ENCODE data around the gene NANOGP8. TPM values are rescaled to one million over a fixed set of nuclear protein-coding genes. Genes with fewer than 3 reads are reported as not detected.
"Not testable (repeated sequence)": the region's sequence is repeated elsewhere in the genome, so short reads cannot be mapped to it uniquely, and the experiment has no call there.

Gene NANOGP8
- total RNA-seq, 3 donors from 2014 or later, result 1.1 to 1.8 TPM; not detected in 1

GRCh38 chr15:35092311-35092710 lies 7.2 kb upstream of the NANOGP8 start:
- no peak for TF ChIP-seq CTCF (IDR thresholded peaks at IDR 0.05)
- DNase-seq, result no peak
- H3K36me3 ChIP-seq (ENCODE audit: low read depth), result no peaks in the 10 kb centered on the region
- no peak for ATAC-seq
- no peak overlapping the region for H3K4me3 ChIP-seq
- H3K4me1 ChIP-seq (ENCODE audit: low read depth), result no peaks in the 10 kb centered on the region
- H3K9me3 ChIP-seq, result no peaks in the 10 kb centered on the region
- intact Hi-C loops (cut with DNase I, micrococcal nuclease), result no loop called here

DNA sequence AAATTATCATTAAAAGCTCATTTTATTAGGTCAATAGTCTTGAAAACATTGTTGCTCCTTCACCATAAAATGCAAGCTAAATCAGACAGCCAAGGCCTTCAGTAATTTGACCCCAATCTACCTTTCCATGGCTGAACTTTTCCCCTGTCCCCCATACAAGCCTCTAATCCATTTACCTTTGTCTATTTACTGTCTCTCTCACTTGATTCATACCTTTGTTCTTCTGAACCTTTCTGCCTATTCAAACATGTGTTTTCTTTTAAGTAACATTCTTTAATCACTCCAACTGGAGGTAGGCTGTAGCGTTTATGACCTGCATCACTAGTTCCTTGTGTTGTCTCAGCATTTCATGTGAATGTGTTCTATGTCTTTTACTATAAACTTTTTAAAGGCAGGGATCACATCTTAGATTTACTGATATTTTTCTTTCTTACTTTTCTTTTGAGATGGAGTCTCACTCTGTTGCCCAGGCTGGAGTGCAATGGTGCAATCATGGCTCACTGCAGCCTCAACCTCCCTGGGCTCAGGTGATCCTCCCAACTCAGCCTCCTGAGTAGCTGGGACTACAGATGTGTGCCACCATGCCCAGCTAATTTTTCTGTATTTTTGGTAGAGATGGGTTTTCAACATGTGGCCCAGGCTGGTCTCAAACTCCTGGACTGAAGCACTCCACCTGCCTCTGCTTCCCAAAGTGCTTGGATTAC lies 5.2 kb upstream of the NANOGP8 start:
- ATAC-seq (no peak), DNase-seq (no peak)
- H3K4me1 ChIP-seq (ENCODE audit: low read depth), result no peaks in the 10 kb centered on the region
- no peak overlapping the region for H3K4me3 ChIP-seq
- intact Hi-C loops (cut with DNase I, micrococcal nuclease), result no loop called here
- TF ChIP-seq CTCF (IDR thresholded peaks at IDR 0.05), result no peak
- H3K9me3 ChIP-seq, result no peaks in the 10 kb centered on the region
- no peaks in the 10 kb centered on the region for H3K36me3 ChIP-seq (ENCODE audit: low read depth)

- H3K9me3 ChIP-seq, result no peaks in the 10 kb centered on the region
- TF ChIP-seq CTCF (IDR thresholded peaks at IDR 0.05), result no peak
- DNase-seq, result no peak
- no peaks in the 10 kb centered on the region for H3K36me3 ChIP-seq (ENCODE audit: low read depth)
- H3K4me1 ChIP-seq (ENCODE audit: low read depth), result no peaks in the 10 kb centered on the region
- intact Hi-C loops (cut with DNase I, micrococcal nuclease), result no loop called here
- H3K4me3 ChIP-seq, result no peak overlapping the region
- ATAC-seq, result no peak
These were observed 4.5 kb upstream of the NANOGP8 start for GRCh38 chr15:35089551-35089950.

DNA sequence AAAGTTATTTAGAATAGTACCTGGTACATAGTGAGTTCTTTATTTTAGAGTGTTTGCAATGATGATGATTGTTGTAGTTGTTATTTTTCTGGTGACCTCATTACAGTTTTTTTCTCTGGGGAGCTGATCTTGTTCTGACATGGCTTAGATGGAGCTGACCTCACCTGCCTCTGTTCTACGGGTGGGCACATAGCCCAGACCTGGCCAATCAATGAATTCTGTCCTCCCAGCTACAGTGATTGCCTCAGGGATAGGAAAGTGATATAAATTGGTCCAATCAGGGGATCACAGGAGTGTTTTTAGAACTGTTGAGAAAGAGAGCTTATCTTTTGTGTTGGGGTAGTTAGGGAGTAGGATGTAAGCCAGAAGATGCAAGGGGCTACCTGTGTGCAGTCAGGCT lies 3.2 kb upstream of the NANOGP8 start:
- TF ChIP-seq CTCF (IDR thresholded peaks at IDR 0.05), result no peak
- intact Hi-C loops (cut with DNase I, micrococcal nuclease), result no loop called here
- H3K36me3 ChIP-seq (ENCODE audit: low read depth), result no peaks in the 10 kb centered on the region
- no peaks in the 10 kb centered on the region for H3K9me3 ChIP-seq
- no peak overlapping the region for H3K4me3 ChIP-seq
- no peaks in the 10 kb centered on the region for H3K4me1 ChIP-seq (ENCODE audit: low read depth)
- ATAC-seq (no peak), DNase-seq (no peak)

DNA sequence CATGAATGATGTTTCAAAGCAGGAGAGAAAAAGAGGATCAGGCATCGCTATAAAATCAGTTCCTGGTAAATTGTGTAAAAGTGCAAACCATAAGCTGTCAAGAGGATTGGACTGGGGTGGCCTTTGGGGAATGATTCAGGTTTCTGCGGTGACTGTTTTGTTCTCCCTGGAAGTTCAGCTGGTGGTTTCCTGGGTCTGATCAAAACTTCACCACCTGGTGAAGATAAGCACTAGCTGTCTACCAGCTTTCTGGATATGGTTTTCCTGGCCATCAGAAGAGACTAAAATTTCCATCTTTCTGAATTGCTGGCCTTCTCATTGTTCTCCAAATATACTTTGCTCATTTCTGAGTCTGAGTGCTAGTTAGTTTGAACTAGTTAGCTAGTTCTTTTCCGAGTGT lies 2.7 kb upstream of the NANOGP8 start:
- H3K4me3 ChIP-seq, result no peak overlapping the region
- DNase-seq (no peak), ATAC-seq (no peak)
- no peaks in the 10 kb centered on the region for H3K4me1 ChIP-seq (ENCODE audit: low read depth)
- intact Hi-C loops (cut with DNase I, micrococcal nuclease), result no loop called here
- no peaks in the 10 kb centered on the region for H3K9me3 ChIP-seq
- TF ChIP-seq CTCF (IDR thresholded peaks at IDR 0.05), result no peak
- H3K36me3 ChIP-seq (ENCODE audit: low read depth), result no peaks in the 10 kb centered on the region

DNA sequence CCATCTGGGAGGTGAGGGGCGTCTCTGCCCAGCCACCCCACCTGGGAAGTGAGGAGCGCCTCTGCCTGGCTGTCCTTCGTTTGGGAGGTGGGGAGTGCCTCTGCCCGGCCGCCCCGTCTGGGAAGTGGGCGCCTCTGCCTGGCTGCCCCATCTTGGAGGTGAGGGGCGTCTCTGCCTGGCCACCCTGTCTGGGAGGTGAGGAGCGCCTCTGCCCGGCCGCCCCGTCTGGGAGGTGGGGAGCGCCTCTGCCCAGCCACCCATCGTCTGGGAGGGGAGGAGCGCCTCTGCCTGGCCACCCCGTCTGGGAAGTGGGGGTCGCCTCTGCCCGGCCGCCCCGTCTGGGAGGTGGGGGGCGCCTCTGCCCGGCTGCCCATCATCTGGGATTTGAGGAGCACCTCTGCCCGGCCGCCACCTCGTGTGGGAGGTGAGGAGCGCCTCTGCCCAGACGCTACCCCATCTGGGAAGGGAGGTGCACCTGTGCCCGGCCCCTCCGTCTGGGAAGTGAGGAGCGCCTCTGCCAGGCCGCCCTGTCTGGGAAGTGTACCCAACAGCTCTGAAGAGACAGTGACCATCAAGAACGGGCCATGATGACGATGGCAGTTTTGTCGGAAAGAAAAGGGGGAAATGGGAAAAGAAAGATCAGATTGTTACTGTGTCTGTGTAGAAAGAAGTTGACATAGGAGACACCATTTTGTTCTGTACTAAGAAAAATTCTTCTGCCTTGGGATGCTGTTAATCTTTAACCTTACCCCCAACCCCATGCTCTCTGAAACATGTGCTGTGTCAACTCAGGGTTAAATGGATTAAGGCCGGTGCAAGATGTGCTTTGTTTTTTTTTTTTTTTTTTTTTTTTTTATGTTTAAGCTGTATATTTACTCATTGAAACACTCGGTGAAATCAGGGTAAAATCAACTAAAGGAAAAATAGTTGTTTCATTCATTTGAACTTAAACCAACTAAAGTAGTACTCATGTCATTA lies 2.4 kb downstream of the NANOGP8 start:
- H3K4me3 ChIP-seq; H3K36me3 ChIP-seq (ENCODE audit: low read depth); ATAC-seq; intact Hi-C loops (cut with DNase I, micrococcal nuclease); DNase-seq; H3K9me3 ChIP-seq; H3K4me1 ChIP-seq (ENCODE audit: low read depth): not testable (repeated sequence)

DNA sequence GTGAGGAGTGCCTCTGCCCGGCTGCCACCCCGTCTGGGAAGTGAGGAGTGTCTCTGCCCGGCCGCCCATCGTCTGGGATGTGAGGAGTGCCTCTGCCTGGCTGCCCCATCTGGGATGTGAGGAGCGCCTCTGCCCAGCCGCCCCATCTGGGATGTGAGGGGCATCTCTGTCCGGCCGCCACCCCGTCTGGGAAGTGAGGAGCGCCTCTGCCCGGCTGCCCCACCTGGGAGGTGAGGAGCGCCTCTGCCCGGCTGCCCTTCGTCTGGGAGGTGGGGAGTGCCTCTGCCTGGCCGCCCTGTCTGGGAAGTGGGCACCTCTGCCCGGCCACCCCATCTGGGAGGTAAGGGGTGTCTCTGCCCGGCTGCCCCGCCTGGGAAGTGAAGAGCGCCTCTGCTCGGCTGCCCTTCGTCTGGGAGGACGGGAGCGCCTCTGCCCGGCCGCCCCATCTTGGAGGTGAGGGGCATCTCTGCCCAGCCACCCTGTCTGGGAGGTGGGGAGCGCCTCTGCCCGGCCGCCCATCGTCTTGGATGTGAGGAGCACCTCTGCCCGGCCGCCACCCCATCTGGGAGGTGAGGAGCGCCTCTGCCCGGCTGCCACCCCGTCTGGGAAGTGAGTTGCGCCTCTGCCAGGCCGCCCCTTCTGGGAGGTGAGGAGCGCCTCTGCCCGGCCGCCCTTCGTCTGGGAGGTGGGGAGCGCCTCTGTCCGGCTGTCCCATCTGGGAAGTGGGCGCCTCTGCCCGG lies 3.3 kb downstream of the NANOGP8 start:
- H3K36me3 ChIP-seq (ENCODE audit: low read depth); ATAC-seq; H3K9me3 ChIP-seq; H3K4me3 ChIP-seq; intact Hi-C loops (cut with DNase I, micrococcal nuclease); DNase-seq; H3K4me1 ChIP-seq (ENCODE audit: low read depth): not testable (repeated sequence)
